Neural progenitor cell (in vitro differentiated cells): Measurements from ENCODE around the gene BCOR. TPM values are rescaled to one million over a fixed set of nuclear protein-coding genes. Genes with fewer than 3 reads are reported as not detected.

Source experiments
- DNase-seq: peaks from one replicate; pipeline ENCODE4 v3.0.0-alpha.2; 2016; ENCODE audit warnings: low spot score
- H2AFZ ChIP-seq: fragments of 200-600 bp; sonication (generic); replicated peaks from 2 replicates; pipeline ENCODE4 v1.6.1; 2016; ENCODE audit warnings: antibody characterized with exemption
- H3F3A ChIP-seq: fragments of 200-600 bp; sonication (generic); 2 replicates; pipeline ENCODE4 v1.6.1; 2016; ENCODE audit warnings: antibody characterized with exemption, low read depth
- H3K27ac ChIP-seq: fragments of 200-600 bp; sonication (generic); 2 replicates; pipeline ENCODE4 v1.5.1; 2016; ENCODE audit warnings: mild to moderate bottlenecking
- H3K27me3 ChIP-seq: fragments of 200-600 bp; sonication (generic); 2 replicates; pipeline ENCODE4 v1.6.1; 2016; ENCODE audit warnings: mild to moderate bottlenecking, moderate library complexity
- H3K36me3 ChIP-seq: fragments of 200-600 bp; sonication (generic); 2 replicates; pipeline ENCODE4 v1.5.1; 2016
- H3K4me1 ChIP-seq: fragments of 200-600 bp; sonication (generic); 2 replicates; pipeline ENCODE4 v1.6.1; 2016; ENCODE audit warnings: mixed run types
- H3K4me2 ChIP-seq: fragments of 200-600 bp; sonication (generic); 2 replicates; pipeline ENCODE4 v1.6.1; 2016
- H3K4me3 ChIP-seq: fragments of 200-600 bp; sonication (generic); 2 replicates; pipeline ENCODE4 v1.5.1; 2016
- H3K79me2 ChIP-seq: fragments of 200-600 bp; sonication (generic); 2 replicates; pipeline ENCODE4 v1.6.1; 2016; ENCODE audit warnings: low read depth
- H3K9ac ChIP-seq: fragments of 200-600 bp; sonication (generic); 2 replicates; pipeline ENCODE4 v1.6.1; 2016
- H3K9me3 ChIP-seq: fragments of 200-600 bp; sonication (generic); 2 replicates; pipeline ENCODE4 v1.5.1; 2016; ENCODE audit warnings: low read depth
- H4K20me1 ChIP-seq: fragments of 200-600 bp; sonication (generic); 2 replicates; pipeline ENCODE4 v1.6.1; 2016; ENCODE audit warnings: low read depth
- H3K27ac Mint-ChIP-seq: 3 replicates; pipeline ENCODE4 v1.8.0; 2021; ENCODE audit warnings: mixed read lengths
- H3K27me3 Mint-ChIP-seq: 2 replicates; pipeline ENCODE4 v1.8.0; 2022; ENCODE audit warnings: low read depth, mild to moderate bottlenecking, inconsistent platforms, moderate library complexity, mixed read lengths; ENCODE audit not compliant: insufficient read depth
- H3K36me3 Mint-ChIP-seq: 3 replicates; pipeline ENCODE4 v1.8.0; 2021; ENCODE audit warnings: mixed read lengths
- H3K4me1 Mint-ChIP-seq: 3 replicates; pipeline ENCODE4 v1.8.0; 2021; ENCODE audit warnings: mixed read lengths
- H3K4me3 Mint-ChIP-seq: 3 replicates; pipeline ENCODE4 v1.8.0; 2021; ENCODE audit warnings: mild to moderate bottlenecking, moderate library complexity, mixed read lengths
- H3K9me3 Mint-ChIP-seq: 3 replicates; pipeline ENCODE4 v1.8.0; 2020; ENCODE audit warnings: mixed read lengths
- EZH2 ChIP-seq: fragments of 200-600 bp; sonication (generic); IDR thresholded peaks from 2 replicates; pipeline ENCODE4 v1.6.1; 2017; ENCODE audit warnings: antibody characterized with exemption, mild to moderate bottlenecking, moderate library complexity
- EZH2phosphoT487 ChIP-seq: fragments of 200-600 bp; sonication (generic); IDR thresholded peaks from 2 replicates; pipeline ENCODE4 v1.6.1; 2017; ENCODE audit warnings: antibody characterized with exemption
- total RNA-seq: library from RNA; depleted of rRNA; stranded (reverse); fragments of >200 nt; gene quantifications from 2 replicates; pipeline ENCODE4 v1.2.3, GENCODE V29; 2015; ENCODE audit warnings: low replicate concordance
- TF ChIP-seq, protein P1 (sequence below): fragments of 200-600 bp; sonication (generic); IDR thresholded peaks from 2 replicates; pipeline ENCODE4 v1.5.1; 2017; ENCODE audit warnings: antibody characterized with exemption, mild to moderate bottlenecking

BCOR gene
- total RNA-seq, 1 donor from 2014 or later = 32.4 TPM

DNA sequence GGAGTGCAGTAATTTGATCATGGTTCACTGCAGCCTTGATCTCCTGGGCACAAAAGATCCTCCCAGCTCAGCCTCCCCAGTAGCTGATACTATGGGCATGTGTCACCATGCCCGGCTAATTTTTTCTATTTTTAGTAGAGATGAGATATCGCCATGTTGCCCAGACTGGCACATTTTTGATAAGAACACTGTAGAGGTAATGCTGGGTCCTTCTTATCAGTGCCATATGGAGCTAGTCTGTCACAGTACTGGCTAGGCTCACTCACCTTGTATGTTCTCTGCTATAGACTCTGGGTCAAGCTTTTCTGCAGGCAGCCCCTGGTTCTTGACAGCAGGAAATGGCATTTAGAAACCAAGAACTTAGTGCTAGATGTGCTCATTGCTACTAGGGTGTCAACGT is 53.9 kb downstream of the BCOR start:
- H3K36me3 Mint-ChIP-seq = peaks cover 16% of the 10 kb centered on the region
- Histone ChIP-seq H3K4me1 (no peaks in the 10 kb centered on the region), H3K9ac (no peak overlapping the region), H3K27ac (no peak overlapping the region), H3K27me3 (no peaks in the 10 kb centered on the region), H3K79me2 (no peaks in the 10 kb centered on the region), H3K4me2 (no peak overlapping the region), H3K4me3 (no peak overlapping the region), H4K20me1 (no peaks in the 10 kb centered on the region), H2AFZ (no peak overlapping the region), H3K36me3 (no peaks in the 10 kb centered on the region), H3F3A (peaks cover 4% of the 10 kb centered on the region), H3K9me3 (peaks cover 3% of the 10 kb centered on the region)
- H3K4me3 Mint-ChIP-seq = no peak overlapping the region
- no peak for DNase-seq
- peaks cover 19% of the 10 kb centered on the region for H3K9me3 Mint-ChIP-seq
- no peak overlapping the region for H3K27ac Mint-ChIP-seq
- peaks cover 3% of the 10 kb centered on the region for H3K27me3 Mint-ChIP-seq
- H3K4me1 Mint-ChIP-seq = no peaks in the 10 kb centered on the region
- TF ChIP-seq EZH2phosphoT487 = no peak
- no peak for TF ChIP-seq EZH2
- TF ChIP-seq, protein P1, sequence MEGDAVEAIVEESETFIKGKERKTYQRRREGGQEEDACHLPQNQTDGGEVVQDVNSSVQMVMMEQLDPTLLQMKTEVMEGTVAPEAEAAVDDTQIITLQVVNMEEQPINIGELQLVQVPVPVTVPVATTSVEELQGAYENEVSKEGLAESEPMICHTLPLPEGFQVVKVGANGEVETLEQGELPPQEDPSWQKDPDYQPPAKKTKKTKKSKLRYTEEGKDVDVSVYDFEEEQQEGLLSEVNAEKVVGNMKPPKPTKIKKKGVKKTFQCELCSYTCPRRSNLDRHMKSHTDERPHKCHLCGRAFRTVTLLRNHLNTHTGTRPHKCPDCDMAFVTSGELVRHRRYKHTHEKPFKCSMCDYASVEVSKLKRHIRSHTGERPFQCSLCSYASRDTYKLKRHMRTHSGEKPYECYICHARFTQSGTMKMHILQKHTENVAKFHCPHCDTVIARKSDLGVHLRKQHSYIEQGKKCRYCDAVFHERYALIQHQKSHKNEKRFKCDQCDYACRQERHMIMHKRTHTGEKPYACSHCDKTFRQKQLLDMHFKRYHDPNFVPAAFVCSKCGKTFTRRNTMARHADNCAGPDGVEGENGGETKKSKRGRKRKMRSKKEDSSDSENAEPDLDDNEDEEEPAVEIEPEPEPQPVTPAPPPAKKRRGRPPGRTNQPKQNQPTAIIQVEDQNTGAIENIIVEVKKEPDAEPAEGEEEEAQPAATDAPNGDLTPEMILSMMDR = no peak

DNA sequence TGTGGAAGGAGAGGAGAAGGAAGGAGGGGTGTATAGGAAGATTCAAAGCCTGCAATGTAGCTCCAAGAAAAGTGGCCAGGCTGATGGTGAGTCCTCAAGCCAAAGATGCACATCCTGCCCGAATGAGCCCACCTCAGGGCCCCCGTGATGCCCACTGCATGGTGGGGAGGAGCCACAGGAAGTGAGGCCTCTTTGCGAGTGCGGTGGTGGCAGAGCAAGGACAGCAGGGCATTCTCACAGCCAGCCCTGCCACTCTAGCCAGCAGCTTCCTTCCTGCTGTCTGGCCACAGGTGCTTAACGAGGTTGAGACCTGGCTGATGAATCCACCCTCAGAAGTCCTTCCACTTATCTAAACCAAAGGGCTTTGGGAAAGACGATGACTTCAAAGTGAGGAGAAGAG is 55.8 kb downstream of the BCOR start:
- H3K9me3 Mint-ChIP-seq = peaks cover 14% of the 10 kb centered on the region
- Histone ChIP-seq H3K4me1 (no peaks in the 10 kb centered on the region), H3K4me2 (no peak overlapping the region), H3K79me2 (no peaks in the 10 kb centered on the region), H4K20me1 (no peaks in the 10 kb centered on the region), H3K27ac (no peak overlapping the region), H3K9ac (no peak overlapping the region), H3F3A (peaks cover 4% of the 10 kb centered on the region), H3K9me3 (no peaks in the 10 kb centered on the region), H3K36me3 (no peaks in the 10 kb centered on the region), H3K4me3 (no peak overlapping the region), H3K27me3 (no peaks in the 10 kb centered on the region), H2AFZ (no peak overlapping the region)
- H3K27me3 Mint-ChIP-seq = peaks cover 2% of the 10 kb centered on the region
- H3K4me1 Mint-ChIP-seq = no peaks in the 10 kb centered on the region
- no peak overlapping the region for H3K27ac Mint-ChIP-seq
- TF ChIP-seq, protein P1 = no peak
- no peak for TF ChIP-seq EZH2phosphoT487
- no peak for TF ChIP-seq EZH2
- no peak for DNase-seq
- H3K36me3 Mint-ChIP-seq = peaks cover 4% of the 10 kb centered on the region
- H3K4me3 Mint-ChIP-seq = no peak overlapping the region

DNA sequence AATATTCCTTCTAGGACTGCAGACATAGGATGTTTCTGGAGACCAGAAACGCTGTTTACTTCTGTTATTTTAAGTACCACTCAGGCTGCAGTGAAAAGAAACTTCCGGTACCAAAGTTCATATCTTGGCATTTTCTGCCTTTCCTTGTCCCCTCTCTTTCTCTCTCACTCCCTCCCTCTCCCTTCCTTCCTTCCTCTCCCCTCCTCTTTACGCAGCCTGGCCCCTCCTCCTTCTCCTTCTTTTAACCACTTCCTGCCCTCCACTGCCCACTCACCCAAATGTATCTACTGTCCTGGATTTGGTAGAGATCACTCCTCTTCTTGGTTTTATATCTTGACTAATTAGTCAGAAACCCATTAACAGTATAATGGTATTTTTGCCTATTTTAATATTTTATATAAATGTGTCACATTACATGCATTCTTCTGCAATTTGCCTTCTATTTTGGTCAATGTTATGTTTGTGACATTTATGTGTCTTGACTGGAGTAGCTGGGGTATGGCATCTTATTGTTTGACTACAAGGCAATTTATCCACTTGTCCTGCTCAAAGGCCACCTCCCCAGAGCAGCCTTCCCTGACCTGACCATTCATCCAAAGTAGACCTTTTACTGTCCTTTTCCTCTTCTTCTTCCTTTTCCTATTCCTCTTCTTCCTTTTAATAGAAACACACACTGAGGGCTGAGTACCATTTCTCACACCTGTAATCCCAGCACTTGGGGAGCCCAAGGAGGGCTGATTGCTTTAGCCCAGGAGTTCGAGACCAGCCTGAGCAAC is 56.9 kb downstream of the BCOR start:
- Histone ChIP-seq H4K20me1 (no peaks in the 10 kb centered on the region), H3F3A (peaks cover 4% of the 10 kb centered on the region), H3K27ac (no peak overlapping the region), H3K4me3 (no peak overlapping the region), H3K9me3 (no peaks in the 10 kb centered on the region), H3K79me2 (no peaks in the 10 kb centered on the region), H3K4me1 (no peaks in the 10 kb centered on the region), H3K4me2 (no peak overlapping the region), H3K9ac (no peak overlapping the region), H2AFZ (no peak overlapping the region), H3K27me3 (no peaks in the 10 kb centered on the region), H3K36me3 (no peaks in the 10 kb centered on the region)
- Mint-ChIP-seq H3K4me3 (no peak overlapping the region), H3K4me1 (no peaks in the 10 kb centered on the region), H3K36me3 (no peaks in the 10 kb centered on the region), H3K27ac (no peak overlapping the region), H3K27me3 (peaks cover 2% of the 10 kb centered on the region), H3K9me3 (peaks cover 12% of the 10 kb centered on the region)
- DNase-seq = no peak
- no peak for TF ChIP-seq EZH2
- TF ChIP-seq, protein P1 = no peak
- TF ChIP-seq EZH2phosphoT487 = no peak
